Left lung (tissue), 10 donors: ENCODE results near the gene GNAL. TPM values are rescaled to one million over a fixed set of nuclear protein-coding genes. Genes with fewer than 3 reads are reported as not detected.
"Not testable (repeated sequence)": the region's sequence is repeated elsewhere in the genome, so short reads cannot be mapped to it uniquely, and the experiment has no call there.

Source experiments
- ATAC-seq: fragments of 200-7000 bp; cut with Tn5 transposase; one replicate; pipeline ENCODE4 v1.9.1; 2020; ENCODE audit warnings: moderate library complexity
- DNase-seq, 4 donors: peaks; one replicate each; pipeline ENCODE4 v3.0.0-alpha.2; 2013 to 2020
- H3K27ac ChIP-seq, 2 donors: fragments of 200-600 bp; sonication (generic) in 1 of 2; one replicate each; pipeline versions ENCODE4 v1.5.0 to v1.8.0; 2020 to 2021
- H3K27me3 ChIP-seq, 2 donors: fragments of 200-600 bp; sonication (generic) in 1 of 2; one replicate each; pipeline versions ENCODE4 v1.5.0 to v1.8.0; 2020 to 2021
- H3K36me3 ChIP-seq, 2 donors: fragments of 200-600 bp; sonication (generic) in 1 of 2; one replicate each; pipeline versions ENCODE4 v1.5.0 to v1.8.0; 2020 to 2021
- H3K4me1 ChIP-seq, 2 donors: fragments of 200-600 bp; one replicate each; pipeline ENCODE4 v1.8.0; 2021
- H3K4me3 ChIP-seq, 2 donors: fragments of 200-600 bp; sonication (generic) in 1 of 2; one replicate each; pipeline versions ENCODE4 v1.5.0 to v1.8.0; 2020 to 2021; ENCODE audit warnings: mild to moderate bottlenecking in 1 of 2
- H3K9me3 ChIP-seq, 2 donors: fragments of 200-600 bp; sonication (generic) in 1 of 2; one replicate each; pipeline versions ENCODE4 v1.5.0 to v1.8.0; 2020 to 2021
- intact Hi-C, 2 donors: fragments of 100-400 bp; cut with DNase I; formaldehyde crosslinking; loops; one replicate each; pipeline versions ENCODE4 v1.11.2 to v1.14.2; 2022
- polyA plus RNA-seq, 6 donors: library from polyadenylated mRNA; unstranded; fragments of 120-200 nt; gene quantifications; one replicate each; pipeline ENCODE4 v1.2.1, GENCODE V29; 2013; ENCODE audit not compliant: insufficient read length in 6 of 6
- total RNA-seq, 2 donors: library from RNA; stranded (reverse); fragmentation: NEBNext Ultra II Directional; extraction: Animal tissue kit (Norgen Biotek cat#: 25700); gene quantifications; one replicate each; pipeline ENCODE4 v1.2.1, GENCODE V29; 2021
- TF ChIP-seq, protein P1 (sequence below), 2 donors: fragments of 200-600 bp; sonication (generic) in 1 of 2; IDR thresholded peaks; one replicate each; pipeline versions ENCODE4 v1.5.0 to v1.8.0; 2021; ENCODE audit warnings: antibody characterized with exemption in 2 of 2
- donor health status: DM: no; HTN: yes; CAD: no.
- donor health status: DM: no; HTN: no; CAD: no.

GNAL gene
- total and polyA plus RNA-seq, 8 donors: 1.8 to 5.7 (median 2.8) TPM

DNA sequence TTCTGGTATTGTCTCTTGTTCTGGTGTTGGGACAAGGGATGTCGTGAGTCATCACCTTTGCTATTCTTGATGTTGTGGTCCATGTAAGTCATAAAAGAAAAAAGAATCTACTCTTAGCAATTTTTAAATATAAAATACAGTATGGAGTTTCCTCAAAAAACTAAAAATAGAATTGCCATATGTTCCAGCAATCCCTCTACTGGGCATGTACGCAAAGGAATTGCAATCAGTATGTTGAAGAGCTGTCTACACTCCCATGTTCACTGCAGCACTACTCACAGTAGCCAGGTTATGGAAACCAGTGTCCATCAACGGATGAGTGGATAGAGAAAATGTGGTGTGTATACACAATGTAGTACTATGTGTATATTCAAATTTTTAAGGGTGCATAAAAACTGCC, 10.9 kb upstream of the GNAL start:
- H3K4me3 ChIP-seq: no peak overlapping the region
- H3K9me3 ChIP-seq: no peaks in the 10 kb centered on the region
- DNase-seq (no peak), ATAC-seq (no peak)
- H3K27me3 ChIP-seq: peaks cover 0 to 33% of the 10 kb centered on the region in 2 donors
- TF ChIP-seq, protein P1, sequence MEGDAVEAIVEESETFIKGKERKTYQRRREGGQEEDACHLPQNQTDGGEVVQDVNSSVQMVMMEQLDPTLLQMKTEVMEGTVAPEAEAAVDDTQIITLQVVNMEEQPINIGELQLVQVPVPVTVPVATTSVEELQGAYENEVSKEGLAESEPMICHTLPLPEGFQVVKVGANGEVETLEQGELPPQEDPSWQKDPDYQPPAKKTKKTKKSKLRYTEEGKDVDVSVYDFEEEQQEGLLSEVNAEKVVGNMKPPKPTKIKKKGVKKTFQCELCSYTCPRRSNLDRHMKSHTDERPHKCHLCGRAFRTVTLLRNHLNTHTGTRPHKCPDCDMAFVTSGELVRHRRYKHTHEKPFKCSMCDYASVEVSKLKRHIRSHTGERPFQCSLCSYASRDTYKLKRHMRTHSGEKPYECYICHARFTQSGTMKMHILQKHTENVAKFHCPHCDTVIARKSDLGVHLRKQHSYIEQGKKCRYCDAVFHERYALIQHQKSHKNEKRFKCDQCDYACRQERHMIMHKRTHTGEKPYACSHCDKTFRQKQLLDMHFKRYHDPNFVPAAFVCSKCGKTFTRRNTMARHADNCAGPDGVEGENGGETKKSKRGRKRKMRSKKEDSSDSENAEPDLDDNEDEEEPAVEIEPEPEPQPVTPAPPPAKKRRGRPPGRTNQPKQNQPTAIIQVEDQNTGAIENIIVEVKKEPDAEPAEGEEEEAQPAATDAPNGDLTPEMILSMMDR (IDR thresholded peaks at IDR 0.05): no peak
- no peak overlapping the region for H3K27ac ChIP-seq
- no peaks in the 10 kb centered on the region for H3K36me3 ChIP-seq
- intact Hi-C loops: no loop called here
- H3K4me1 ChIP-seq: no peaks in the 10 kb centered on the region

DNA sequence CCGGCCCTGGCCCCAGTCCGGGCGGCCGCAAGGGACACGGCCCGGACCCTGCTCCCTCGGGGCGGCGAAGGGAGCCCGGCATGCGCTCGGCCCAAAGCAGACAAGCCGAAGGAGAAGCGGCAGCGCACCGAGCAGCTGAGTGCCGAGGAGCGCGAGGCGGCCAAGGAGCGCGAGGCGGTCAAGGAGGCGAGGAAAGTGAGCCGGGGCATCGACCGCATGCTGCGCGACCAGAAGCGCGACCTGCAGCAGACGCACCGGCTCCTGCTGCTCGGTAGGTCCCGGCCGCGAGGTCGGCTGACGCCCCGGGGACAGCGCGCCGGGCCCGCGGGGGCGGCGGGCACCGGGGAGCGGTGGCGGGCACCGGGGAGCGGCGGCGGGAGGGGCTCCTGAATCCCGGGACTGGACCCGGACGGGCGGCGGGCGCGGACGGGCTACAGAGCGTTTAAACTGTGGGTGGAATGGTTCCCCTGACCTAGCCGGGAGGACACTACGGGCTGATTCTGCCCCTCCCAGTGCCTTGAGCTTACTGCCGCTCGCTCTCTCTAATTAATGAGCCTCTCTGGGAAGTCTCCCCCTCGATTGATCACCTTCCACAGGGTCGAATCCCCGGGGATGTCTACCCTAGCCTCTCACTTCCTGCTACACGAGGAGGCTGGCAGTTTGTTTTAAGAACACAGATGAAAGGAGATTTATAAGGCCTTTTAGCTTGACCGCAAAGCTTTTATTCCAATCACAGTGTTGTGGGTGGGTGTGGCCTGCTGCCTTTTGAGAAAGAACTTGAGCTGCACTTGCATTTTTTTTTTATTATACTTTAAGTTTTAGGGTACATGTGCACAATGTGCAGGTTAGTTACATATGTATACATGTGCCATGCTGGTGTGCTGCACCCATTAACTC, 853 bp downstream of the GNAL start:
- Histone ChIP-seq H3K4me1 (peaks cover 0 to 18% of the 10 kb centered on the region in 2 donors), H3K9me3 (no peaks in the 10 kb centered on the region), H3K27ac (peak overlapping the region in 1 of 2 donors; percentile 21), H3K36me3 (no peaks in the 10 kb centered on the region), H3K4me3 (peak overlapping the region; percentile 37 to 52), H3K27me3 (peaks cover 12 to 65% of the 10 kb centered on the region in 2 donors)
- intact Hi-C loops: no loop called here
- peak; percentile 68 for ATAC-seq
- TF ChIP-seq, protein P1 (IDR thresholded peaks at IDR 0.05): no peak
- peak; percentile 22 to 84 (median 36) for DNase-seq

DNA sequence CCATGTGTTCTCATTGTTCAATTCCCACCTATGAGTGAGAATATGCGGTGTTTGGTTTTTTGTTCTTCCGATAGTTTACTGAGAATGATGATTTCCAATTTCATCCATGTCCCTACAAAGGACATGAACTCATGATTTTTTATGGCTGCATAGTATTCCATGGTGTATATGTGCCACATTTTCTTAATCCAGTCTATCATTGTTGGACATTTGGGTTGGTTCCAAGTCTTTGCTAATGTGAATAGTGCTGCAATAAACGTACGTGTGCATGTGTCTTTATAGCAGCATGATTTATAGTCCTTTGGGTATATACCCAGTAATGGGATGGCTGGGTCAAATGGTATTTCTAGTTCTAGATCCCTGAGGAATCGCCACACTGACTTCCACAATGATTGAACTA, 1.6 kb downstream of the GNAL start:
- not testable (repeated sequence) for H3K27ac ChIP-seq

DNA sequence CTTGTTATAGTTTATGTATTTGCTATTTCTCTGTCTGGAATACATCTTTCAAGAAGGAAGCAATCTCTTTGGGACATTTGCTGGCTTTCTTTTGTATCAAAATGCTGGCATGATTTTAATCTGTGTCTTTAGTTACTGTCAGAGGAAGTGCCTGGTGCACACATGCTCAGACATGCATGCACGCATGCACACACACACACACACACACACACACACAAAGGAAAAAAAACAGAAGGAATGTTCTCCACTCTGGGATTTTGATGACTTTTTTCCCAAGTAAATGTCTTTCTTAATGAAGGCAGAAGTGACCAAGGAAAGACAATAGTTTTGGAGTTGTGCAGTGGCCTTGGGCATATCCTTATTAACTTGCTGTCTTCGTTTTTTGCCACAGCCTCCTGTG, 6.7 kb downstream of the GNAL start:
- DNase-seq (no peak), ATAC-seq (no peak)
- Histone ChIP-seq H3K4me3 (no peak overlapping the region), H3K9me3 (no peaks in the 10 kb centered on the region), H3K27me3 (peaks cover 0 to 35% of the 10 kb centered on the region in 2 donors), H3K4me1 (no peaks in the 10 kb centered on the region), H3K36me3 (no peaks in the 10 kb centered on the region), H3K27ac (no peak overlapping the region)
- TF ChIP-seq, protein P1 (IDR thresholded peaks at IDR 0.05): no peak
- intact Hi-C loops: no loop called here

More for the DNA sequence above, 1.6 kb downstream of the GNAL start:
- peaks cover 0 to 18% of the 10 kb centered on the region in 2 donors for H3K4me1 ChIP-seq
- H3K4me3 ChIP-seq, DNase-seq, intact Hi-C loops, ATAC-seq, H3K9me3 ChIP-seq, H3K36me3 ChIP-seq: not testable (repeated sequence)
- H3K27me3 ChIP-seq: peaks cover 12 to 62% of the 10 kb centered on the region in 2 donors

DNA sequence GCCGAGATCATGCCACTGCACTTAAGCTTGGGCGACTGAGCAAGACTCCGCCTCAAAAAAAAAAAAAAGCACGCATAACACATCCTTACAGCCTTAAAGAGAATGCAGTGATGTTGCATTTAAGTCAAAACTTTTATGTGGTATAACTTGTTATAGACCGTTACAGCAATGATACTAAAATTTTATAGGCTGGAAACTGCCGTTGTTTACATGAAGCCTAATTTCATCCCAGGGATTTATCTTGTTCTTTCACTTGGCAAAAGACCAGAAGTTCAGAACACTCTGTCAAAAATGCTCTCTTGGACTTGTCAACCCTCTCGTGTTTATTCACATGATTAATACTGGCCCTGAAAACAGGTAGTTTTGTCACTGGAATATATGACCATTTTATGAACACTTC, 7.4 kb downstream of the GNAL start:
- intact Hi-C loops: no loop called here
- Histone ChIP-seq H3K27me3 (peaks cover 0 to 35% of the 10 kb centered on the region in 2 donors), H3K9me3 (no peaks in the 10 kb centered on the region), H3K27ac (no peak overlapping the region), H3K4me3 (no peak overlapping the region), H3K4me1 (no peaks in the 10 kb centered on the region), H3K36me3 (no peaks in the 10 kb centered on the region)
- no peak for DNase-seq
- TF ChIP-seq, protein P1 (IDR thresholded peaks at IDR 0.05): no peak
- ATAC-seq: no peak
